Right ventricle myocardium superior (tissue), 1 donor: ENCODE measurements around the gene UBE2J2. TPM values are rescaled to one million over a fixed set of nuclear protein-coding genes. Genes with fewer than 3 reads are reported as not detected.

Experiments
- ATAC-seq: fragments of 200-7000 bp; cut with Tn5 transposase; one replicate; pipeline ENCODE4 v1.9.1; 2020; ENCODE audit warnings: mild to moderate bottlenecking; ENCODE audit not compliant: poor library complexity
- DNase-seq: peaks from one replicate; pipeline ENCODE4 v3.0.0-alpha.2; 2020
- intact Hi-C: fragments of 100-400 bp; cut with DNase I; formaldehyde crosslinking; loops from one replicate; pipeline ENCODE4 v1.11.2; 2022
- total RNA-seq: library from RNA; stranded (reverse); fragmentation: NEBNext Ultra II Directional; extraction: Animal tissue kit (Norgen Biotek cat#: 25700); gene quantifications from one replicate; pipeline ENCODE4 v1.2.1, GENCODE V29; 2021
- donor health status: DM: no; HTN: yes; CAD: no; lungs with severe emphysema.

Gene UBE2J2
- total RNA-seq, 1 donor from 2014 or later: 34.7 TPM

DNA sequence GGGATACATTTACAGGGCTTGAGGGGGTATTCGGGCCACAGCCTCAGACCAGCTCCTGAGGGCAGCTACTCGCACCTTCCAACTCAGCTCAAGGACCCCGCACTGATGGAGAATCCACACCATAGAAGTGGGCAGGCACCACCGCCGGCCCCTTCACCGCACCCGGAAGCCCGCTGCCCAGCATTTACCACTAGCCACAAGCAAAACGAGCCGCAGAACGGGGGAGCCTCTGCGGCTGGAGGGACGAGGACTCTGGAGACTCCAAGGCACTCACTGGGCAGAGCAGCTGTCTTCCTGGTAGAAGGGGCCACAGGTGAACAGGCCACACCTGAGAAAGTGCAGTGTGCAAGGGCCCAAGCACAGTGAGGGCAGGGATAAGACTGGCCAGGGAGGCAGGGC lies 5.4 kb downstream of the UBE2J2 start:
- intact Hi-C loops: no loop called here
- no peak for ATAC-seq
- no peak for DNase-seq

DNA sequence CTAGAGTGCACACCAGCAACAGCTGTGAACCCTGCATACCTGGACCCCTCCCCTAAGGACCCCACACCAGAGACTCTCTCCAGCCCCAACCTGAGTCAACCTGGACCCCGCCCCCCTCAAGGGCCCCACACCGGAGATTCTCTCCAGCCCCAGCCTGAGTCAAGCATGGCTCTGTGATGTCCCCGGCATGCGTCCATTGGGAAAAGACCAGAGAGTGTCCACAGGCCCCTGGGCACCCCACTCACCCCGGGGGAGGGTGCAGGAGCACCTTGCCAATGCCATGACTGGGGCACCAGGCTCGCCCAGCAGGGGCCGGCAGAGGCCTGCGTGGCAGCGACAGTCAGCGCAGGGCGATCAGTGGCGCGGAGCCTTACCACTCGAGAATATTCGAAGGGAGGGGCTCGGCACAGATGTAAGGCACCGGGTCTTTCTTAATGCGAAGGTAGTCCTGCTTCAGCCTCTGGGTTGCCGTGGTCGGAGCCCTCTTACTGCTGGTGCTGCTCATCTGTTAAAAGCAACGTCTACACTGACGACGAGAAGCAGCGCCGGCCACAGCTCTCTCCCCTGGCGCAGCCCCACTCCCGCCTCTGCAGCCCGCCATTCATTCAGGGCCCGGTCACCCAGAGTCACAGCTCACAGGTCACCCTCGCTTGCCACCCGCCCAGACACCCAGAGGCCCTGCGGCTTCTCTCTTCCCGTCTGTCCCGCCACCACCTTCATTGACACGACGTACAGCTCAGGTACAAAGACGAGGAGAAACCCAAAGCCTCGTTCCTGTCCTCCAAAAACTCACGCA lies 6.0 kb downstream of the UBE2J2 start:
- DNase-seq (no peak), ATAC-seq (no peak)
- intact Hi-C loops: no loop called here

DNA sequence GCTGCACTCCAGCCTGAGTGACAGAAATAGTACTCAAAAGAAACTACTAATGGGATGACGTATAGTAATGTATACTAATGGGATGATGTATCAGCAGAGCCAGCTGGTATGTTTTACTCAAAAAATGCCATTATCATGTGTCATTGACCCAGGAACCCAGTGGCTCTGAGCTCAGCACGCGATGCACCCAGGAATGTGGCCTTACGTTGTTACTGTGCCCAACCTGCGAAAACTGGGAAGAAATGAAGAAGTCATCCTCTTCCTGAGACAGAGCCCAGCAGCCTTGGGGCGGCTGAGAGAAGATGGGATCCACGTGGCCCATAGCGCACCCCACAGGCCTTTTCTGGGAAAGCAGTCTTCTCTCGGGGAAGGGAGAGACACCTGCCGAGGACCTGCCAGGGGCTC lies 8.8 kb downstream of the UBE2J2 start:
- DNase-seq (no peak), ATAC-seq (no peak)
- intact Hi-C loops: no loop called here

DNA sequence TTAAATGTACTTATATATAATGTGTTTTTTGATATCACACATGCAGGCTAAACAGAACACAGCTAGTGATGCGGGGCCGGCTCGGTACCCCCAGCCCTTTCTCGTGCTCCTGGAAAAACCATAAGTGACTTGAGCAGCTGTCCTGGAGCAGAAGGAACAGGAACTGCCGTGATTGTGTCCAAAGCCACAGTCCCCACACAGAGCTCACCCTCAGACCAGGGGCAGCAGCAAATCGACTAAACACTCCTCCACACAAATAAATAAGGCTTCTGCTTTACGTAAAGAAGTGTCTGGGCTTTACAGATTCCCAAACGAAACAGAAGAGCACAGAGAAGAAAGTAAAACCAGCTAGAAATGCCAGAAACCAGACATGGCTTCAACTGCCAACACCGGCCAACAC lies 9.6 kb downstream of the UBE2J2 start:
- intact Hi-C loops: no loop called here
- DNase-seq (no peak), ATAC-seq (no peak)

DNA sequence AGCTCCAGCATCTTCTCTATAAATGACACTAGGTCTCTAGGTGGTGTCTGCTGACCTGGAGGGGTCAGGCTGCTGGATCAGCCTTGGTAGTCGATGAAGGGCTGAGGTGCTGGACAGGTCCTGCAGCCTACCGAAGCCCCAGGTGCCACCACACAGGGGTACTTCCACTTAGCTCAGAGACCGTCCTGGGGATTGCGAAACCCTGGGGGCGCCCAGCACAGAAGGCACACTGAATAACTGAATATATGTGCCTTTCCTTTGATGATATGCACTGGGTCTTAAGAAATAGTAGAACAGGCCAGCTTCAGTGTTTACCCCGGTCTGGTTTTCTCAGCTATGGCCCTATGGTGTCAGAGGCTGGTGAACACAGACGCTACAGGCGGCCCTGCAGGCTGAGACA lies 10.9 kb downstream of the UBE2J2 start:
- intact Hi-C loops: no loop called here
- ATAC-seq (no peak), DNase-seq (no peak)

DNA sequence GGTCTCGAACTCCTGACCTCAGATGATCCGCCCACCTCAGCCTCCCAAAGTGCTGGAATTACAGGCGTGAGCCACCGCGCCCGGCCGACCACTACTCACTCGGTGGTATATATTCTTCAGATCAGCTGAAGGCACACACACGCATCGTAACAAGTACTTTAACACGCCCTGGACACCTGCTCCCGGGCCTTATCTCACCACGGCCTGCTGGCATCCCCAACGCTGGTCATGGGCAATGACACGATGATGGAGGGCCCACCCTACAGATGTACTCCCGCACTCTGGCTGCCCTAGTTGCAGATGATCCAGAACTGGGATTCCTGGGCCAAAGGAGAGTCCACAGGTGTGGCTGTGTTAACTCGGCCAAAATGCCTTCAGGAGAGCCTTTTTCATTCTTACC lies 11.6 kb downstream of the UBE2J2 start:
- DNase-seq (no peak), ATAC-seq (no peak)
- intact Hi-C loops: no loop called here

DNA sequence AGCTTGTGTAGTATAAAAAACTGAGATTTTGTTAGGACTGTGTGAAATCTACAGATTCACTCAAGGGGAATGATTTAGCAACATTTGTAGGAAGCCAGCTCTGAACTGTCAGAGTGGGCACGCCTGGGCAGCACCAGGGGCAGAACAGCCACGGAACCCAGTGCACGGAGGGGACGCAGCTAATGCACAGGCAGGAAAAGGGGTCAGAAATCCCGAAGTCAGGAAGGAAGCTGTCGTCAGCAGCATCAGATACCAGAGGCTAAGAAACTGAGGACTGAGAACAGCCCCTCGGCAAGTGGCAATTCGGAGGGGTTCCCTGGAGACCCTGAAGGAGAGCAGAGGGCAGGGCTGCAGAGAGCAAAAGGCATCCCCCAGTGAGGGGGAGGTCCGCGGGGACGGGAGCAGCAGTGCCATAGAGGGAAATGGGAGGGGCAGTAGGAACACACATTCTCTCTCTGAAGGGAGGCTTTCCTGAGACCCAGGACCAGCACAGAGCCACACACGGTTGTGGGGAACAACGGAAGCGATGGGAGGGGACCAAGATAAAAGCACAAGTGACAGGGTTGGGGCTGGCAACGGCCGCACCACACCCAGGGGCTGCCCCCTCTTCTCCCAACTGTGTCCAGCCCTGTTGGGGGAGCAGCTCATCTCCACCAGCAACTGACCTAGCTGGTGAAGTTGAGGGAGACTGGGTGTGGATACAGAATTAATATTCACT lies 12.7 kb downstream of the UBE2J2 start:
- intact Hi-C loops: no loop called here
- ATAC-seq: no peak

DNA sequence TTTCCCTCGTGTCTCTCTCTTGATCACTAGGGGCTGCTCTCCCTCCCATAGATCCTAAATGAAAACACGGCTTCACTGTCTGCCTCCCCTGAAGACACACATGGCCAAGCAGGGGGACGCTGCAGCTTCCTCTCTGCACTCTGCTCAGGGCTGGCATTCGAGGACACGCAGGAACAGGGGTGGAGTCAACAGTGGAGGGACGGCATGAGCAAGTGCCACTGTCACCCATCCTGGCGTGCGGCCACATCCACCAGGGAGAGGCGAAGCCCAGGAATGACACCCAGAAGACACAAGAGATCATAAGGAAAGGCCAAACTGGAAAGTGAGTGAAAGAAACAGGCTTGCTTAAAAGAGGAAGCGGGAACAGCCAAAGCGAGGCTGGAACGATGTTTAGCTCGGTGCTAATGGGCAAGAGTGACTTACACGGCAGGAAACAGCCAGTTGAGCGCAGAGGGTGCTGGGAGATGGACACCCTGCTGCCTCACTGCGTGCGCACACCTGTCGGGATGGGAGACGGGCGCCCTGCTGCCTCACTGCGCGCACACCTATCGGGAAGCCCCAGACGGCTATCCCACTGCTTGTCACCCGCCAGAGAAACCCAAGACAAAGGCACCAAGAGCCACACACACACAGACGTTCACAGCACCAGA lies 13.6 kb downstream of the UBE2J2 start:
- intact Hi-C loops: no loop called here
- ATAC-seq: peak; percentile 66
- DNase-seq: peak; percentile 70

More for the DNA sequence above, 12.7 kb downstream of the UBE2J2 start:
- DNase-seq: no peak

DNA sequence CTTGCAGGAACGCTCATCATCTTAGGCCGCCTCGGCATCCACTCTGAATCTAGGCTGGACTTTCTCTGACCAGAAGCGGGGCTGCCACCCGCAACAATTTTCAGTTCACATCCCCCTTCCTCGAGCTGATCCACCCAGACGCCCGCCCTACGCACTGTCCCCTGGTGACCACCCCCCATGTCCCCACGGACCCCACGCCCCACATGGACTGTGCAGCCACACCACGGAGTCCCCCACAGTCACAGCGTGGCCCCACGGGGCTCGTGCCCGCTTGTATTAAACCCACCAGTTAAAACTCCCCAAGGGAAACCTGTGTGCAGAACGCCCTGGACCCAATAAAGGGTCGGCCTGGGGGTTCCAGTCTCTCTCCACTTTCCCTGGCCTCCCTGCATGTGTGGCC lies 14.1 kb downstream of the UBE2J2 start:
- DNase-seq (no peak), ATAC-seq (no peak)
- intact Hi-C loops: no loop called here

DNA sequence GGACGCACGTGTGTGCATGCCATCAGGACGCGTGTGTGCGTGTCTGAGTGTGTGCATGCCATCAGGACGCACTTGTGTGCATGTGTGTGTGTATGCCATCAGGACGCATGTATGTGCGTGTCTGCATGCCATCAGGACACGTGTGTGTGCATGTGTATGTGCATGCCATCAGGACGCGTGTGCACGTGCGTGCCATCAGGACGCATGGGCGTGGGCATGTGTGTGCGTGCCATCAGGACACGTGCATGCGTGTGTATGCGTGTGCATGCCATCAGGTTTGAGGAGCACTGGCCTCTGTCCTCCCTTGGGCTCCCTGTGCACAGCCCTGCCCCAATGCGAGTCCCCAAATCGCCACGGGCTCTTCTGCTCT lies 14.6 kb downstream of the UBE2J2 start:
- intact Hi-C loops: no loop called here
- ATAC-seq (no peak), DNase-seq (no peak)

DNA sequence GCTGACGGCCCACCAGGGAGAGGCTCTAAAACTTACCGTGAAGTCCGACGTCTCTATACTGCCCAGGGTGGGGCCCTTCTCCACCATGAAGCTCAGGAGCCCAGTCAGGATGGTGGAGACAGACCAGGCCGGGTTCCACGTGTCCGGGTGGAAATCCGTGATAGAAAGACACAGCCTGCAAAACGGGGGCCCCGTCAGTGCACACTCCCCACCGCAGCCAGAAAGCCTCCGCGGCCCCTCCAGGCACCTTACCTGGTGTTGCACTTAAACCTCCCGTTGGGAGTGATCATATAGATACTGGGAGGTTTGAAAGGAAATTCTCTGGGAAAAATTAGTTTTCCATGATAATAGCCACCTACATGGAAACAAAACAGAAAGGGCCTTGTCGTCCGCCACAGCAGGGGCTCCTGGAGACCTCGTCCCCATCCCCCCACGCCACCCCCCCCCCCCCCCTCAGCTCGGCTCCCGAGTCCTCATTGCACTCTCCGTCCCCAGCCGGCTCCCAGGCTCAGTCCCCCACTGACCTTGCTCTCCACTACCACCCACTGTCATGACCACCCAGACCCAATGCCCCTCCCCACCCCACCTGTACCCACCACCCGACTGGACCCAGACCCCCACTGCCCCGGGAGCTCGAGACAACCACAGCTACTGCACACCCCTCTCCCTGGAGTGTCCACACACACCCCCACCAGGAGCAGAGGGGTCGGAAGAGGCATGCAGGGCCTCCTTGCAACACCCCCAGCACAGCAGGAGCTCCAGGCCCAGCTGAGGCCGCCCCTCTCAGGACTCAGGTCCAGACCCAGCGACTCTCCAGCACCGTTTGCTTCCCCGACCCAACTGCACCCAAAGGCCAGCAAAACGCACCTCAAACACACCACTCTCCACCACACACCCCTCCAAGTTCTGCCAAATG lies 16.4 kb downstream of the UBE2J2 start:
- intact Hi-C loops: no loop called here
- no peak for ATAC-seq
- DNase-seq: no peak

DNA sequence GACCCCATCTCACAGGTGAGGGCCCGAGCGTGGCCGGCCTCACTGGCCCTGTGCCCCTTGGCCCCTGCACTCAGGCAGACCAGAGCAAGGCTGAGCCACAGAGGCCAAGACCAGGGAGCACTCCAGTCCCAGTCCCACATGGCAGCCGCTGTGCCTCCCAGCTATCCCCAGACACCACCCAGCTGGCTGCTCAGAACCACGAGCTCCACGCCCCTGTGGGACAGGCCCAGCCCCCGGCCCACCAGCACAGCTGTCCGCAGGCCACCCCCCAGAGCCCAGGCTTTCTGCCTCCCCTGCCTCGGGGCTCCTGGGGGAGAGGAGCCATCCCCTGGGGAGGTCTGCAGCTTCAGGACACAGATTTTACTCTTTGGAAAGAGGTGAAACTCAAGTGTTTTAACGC lies 18.0 kb downstream of the UBE2J2 start:
- DNase-seq (no peak), ATAC-seq (no peak)
- intact Hi-C loops: no loop called here

DNA sequence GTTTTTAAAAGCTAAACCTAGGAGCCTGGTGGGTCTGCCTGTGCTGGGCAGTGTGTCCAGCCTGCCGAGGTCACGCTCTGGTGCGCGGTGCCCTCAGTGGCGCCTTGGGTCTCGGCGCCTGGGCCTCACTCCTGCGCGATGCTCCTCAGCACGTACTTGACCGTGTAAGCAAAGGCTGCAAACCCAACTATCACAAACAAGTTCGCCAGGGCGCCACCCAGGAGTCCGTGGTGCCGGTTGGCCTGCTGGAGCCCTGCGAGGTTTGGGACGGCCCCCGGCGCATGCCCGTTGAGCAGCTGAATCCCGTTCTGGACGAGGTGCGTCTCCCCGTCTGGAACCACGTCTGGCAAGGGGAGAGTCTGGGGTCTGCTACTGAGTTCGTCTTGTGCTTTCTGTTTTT lies 18.6 kb downstream of the UBE2J2 start:
- ATAC-seq: no peak
- no peak for DNase-seq
- intact Hi-C loops: no loop called here

DNA sequence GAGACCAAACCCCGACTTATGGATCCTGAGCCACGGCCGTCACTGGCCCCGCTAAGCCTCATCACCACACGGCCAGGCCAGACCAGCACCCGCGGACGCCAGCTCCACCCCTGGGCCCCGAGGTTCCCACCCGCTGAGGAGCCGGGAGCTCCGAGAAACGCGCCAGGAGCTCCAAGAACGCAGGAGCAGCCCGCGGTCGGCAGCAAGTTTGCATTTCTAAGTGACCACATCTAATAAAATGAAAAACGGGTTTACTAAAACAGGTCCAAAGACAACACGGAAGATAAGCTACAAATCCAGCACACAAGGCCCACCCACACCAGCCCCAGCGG lies 19.0 kb downstream of the UBE2J2 start:
- ATAC-seq (no peak), DNase-seq (no peak)
- intact Hi-C loops: no loop called here

DNA sequence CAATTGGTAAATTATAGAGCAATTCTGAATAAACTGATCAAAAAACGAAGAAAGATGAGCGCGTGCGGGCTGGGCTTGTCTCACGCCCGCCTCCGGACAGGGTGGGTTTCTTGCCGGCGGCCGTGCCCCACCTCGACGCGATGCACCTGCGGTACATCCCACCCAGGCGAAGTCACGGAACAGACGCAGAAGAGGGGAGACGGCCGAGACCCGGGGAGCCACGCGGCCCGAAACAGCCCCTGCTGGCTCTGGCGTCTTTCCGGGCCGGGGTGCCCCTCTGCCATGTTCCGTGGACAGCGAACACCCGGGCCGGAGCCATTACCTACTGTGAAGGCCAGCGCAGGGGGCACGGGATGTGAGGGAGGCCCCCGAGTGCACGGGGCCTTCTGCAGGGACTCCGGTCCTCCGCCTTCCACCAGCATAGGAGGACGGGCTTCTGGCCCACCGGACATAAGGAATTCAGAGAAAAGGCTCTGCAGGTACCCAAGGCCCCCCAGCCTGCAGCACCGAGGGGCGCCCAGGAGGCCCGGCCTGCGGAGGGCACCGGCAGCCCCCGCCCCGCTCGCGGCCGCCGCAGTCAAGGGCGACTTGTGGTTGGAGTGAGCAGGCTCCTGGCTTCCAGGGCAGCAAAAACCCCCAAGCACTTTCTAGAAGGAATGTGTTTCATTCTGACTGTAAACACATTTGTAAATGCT lies 19.5 kb downstream of the UBE2J2 start:
- DNase-seq: no peak
- no peak for ATAC-seq
- intact Hi-C loops: no loop called here

DNA sequence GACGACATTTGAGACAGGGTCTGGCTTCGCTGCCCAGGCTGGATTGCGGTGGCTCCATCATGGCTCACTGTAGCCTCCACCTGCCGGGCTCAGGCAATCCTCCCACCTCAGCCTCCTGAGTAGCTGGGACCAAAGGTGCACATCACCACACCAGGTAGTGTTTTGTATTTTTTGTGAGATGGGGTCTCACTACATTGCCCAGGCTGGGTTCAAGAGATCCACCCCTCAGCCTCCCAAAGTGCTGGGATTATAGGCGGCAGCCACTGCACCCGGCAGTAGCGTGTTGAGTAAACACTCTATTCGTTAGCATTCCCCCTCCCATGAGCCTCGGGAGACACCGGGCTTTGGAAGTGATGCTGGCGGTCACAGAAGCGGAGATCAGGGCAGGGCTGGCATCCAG lies 20.3 kb downstream of the UBE2J2 start:
- intact Hi-C loops: no loop called here
- DNase-seq (no peak), ATAC-seq (no peak)

DNA sequence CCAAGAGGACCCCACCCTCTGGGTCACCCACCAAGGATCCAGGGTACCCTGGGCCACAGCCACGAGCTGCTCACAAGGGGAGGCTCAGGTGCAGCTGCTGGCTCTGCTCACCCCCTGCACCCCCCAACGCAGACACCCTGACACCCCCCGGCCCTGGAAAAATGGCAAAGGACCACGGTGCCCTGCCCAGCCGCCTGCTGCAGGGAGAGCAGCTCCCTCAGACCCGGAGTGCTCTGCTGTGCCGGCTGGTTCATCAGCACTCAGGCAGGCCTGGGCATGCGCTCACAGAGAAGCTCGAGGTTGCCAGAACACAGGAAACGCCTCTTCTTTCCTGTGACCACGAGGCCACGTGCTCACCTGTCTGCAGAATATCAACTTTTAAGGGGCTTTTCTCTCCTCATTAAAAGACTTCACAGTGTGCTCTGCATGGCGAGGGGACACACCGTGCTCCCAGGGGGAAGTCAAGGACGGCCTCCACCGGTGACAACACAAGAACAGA lies 22.8 kb downstream of the UBE2J2 start:
- ATAC-seq (no peak), DNase-seq (no peak)
- intact Hi-C loops: no loop called here
